SK-N-SH treated with all-trans-retinoic acid at 6 μM for 48 hours (cell line): ENCODE measurements around the gene GHRH.

ENCODE experiments used
- ATAC-seq: fragments of 200-7000 bp; cut with Tn5 transposase; 3 replicates; pipeline ENCODE4 v1.9.1; 2020; ENCODE audit warnings: mild to moderate bottlenecking, moderate library complexity
- ARNTL ChIP-seq: fragments of 450-650 bp; formaldehyde crosslinking; IDR thresholded peaks from 2 replicates; pipeline ENCODE4 v1.5.0; 2020; ENCODE audit warnings: low read depth, mild to moderate bottlenecking, moderate library complexity, borderline replicate concordance
- BACH2 ChIP-seq: fragments of 250-450 bp; sonication (Bioruptor Pico); IDR thresholded peaks from 2 replicates; pipeline ENCODE4 v1.9.0; 2021; ENCODE audit warnings: mild to moderate bottlenecking, borderline replicate concordance
- CREB5 ChIP-seq: fragments of 250-450 bp; sonication (Bioruptor Pico); IDR thresholded peaks from 2 replicates; pipeline ENCODE4 v1.5.1; 2020; ENCODE audit warnings: low read depth, mild to moderate bottlenecking, moderate library complexity
- CSDC2 ChIP-seq: fragments of 250-450 bp; sonication (Bioruptor Pico); IDR thresholded peaks from 2 replicates; pipeline ENCODE4 v1.5.0; 2020; ENCODE audit warnings: mild to moderate bottlenecking, moderate library complexity
- CSRNP3 ChIP-seq: fragments of 250-450 bp; sonication (Bioruptor Pico); IDR thresholded peaks from 2 replicates; pipeline ENCODE4 v1.5.1; 2021; ENCODE audit warnings: mild to moderate bottlenecking, moderate library complexity
- ESRRG ChIP-seq: fragments of 250-450 bp; sonication (Bioruptor Pico); IDR thresholded peaks from 2 replicates; pipeline ENCODE4 v1.6.1; 2021; ENCODE audit warnings: mild to moderate bottlenecking
- GLIS3 ChIP-seq: fragments of 250-450 bp; sonication (Bioruptor Pico); IDR thresholded peaks from 2 replicates; pipeline ENCODE4 v1.5.0; 2020; ENCODE audit warnings: mild to moderate bottlenecking, moderate library complexity
- OSR1 ChIP-seq: fragments of 250-450 bp; sonication (Bioruptor Pico); IDR thresholded peaks from 2 replicates; pipeline ENCODE4 v1.8.0; 2022; ENCODE audit warnings: moderate library complexity, mild to moderate bottlenecking, inconsistent platforms
- PATZ1 ChIP-seq: fragments of 250-450 bp; sonication (Bioruptor Pico); IDR thresholded peaks from 2 replicates; pipeline ENCODE4 v1.8.0; 2020; ENCODE audit warnings: mild to moderate bottlenecking, moderate library complexity, borderline replicate concordance
- POU6F1 ChIP-seq: fragments of 250-450 bp; sonication (Bioruptor Pico); IDR thresholded peaks from 2 replicates; pipeline ENCODE4 v1.8.0; 2021; ENCODE audit warnings: low read depth, mild to moderate bottlenecking, moderate library complexity, borderline replicate concordance
- PPARA ChIP-seq: fragments of 250-450 bp; sonication (Bioruptor Pico); IDR thresholded peaks from 2 replicates; pipeline ENCODE4 v1.5.0; 2020; ENCODE audit warnings: mild to moderate bottlenecking, borderline replicate concordance
- RARB ChIP-seq: fragments of 250-450 bp; sonication (Bioruptor Pico); IDR thresholded peaks from 2 replicates; pipeline ENCODE4 v1.8.0; 2021; ENCODE audit warnings: mild to moderate bottlenecking, moderate library complexity
- SNAI2 ChIP-seq: fragments of 250-450 bp; sonication (Bioruptor Pico); IDR thresholded peaks from 2 replicates; pipeline ENCODE4 v1.5.0; 2020; ENCODE audit warnings: mild to moderate bottlenecking, moderate library complexity
- TCF4 ChIP-seq: fragments of 250-450 bp; sonication (Bioruptor Pico); IDR thresholded peaks from 2 replicates; pipeline ENCODE4 v1.8.0; 2021; ENCODE audit warnings: mild to moderate bottlenecking, moderate library complexity, borderline replicate concordance
- TOX ChIP-seq: fragments of 250-450 bp; sonication (Bioruptor Pico); IDR thresholded peaks from 2 replicates; pipeline ENCODE4 v1.8.0; 2021; ENCODE audit warnings: mild to moderate bottlenecking, moderate library complexity, borderline replicate concordance
- TSHZ2 ChIP-seq: fragments of 250-450 bp; sonication (Bioruptor Pico); IDR thresholded peaks from 2 replicates; pipeline ENCODE4 v1.5.0; 2020; ENCODE audit warnings: mild to moderate bottlenecking, moderate library complexity
- ZC3H10 ChIP-seq: fragments of 250-450 bp; sonication (Bioruptor Pico); IDR thresholded peaks from 2 replicates; pipeline ENCODE4 v1.5.1; 2021; ENCODE audit warnings: mild to moderate bottlenecking, moderate library complexity
- ZFP3 ChIP-seq: fragments of 250-450 bp; sonication (Bioruptor Pico); IDR thresholded peaks from 2 replicates; pipeline ENCODE4 v1.5.0; 2020; ENCODE audit warnings: mild to moderate bottlenecking, moderate library complexity
- ZNF8 ChIP-seq: fragments of 450-650 bp; formaldehyde crosslinking; IDR thresholded peaks from 2 replicates; pipeline ENCODE4 v1.5.0; 2020; ENCODE audit warnings: mild to moderate bottlenecking, moderate library complexity

Gene GHRH

GRCh38 chr20:37290158-37290810, 28.7 kb upstream of the GHRH start (continued):
- TF ChIP-seq TSHZ2 (CRISPR knock-in tag) (no peak), CREB5 (CRISPR knock-in tag) (no peak), PATZ1 (CRISPR knock-in tag) (no peak), ZNF8 (CRISPR knock-in tag) (no peak), GLIS3 (CRISPR knock-in tag) (no peak), TOX (CRISPR knock-in tag) (no peak), CSDC2 (no peak)

- TF ChIP-seq ESRRG (CRISPR knock-in tag) (no peak), SNAI2 (CRISPR knock-in tag) (no peak), RARB (CRISPR knock-in tag) (no peak), ARNTL (CRISPR knock-in tag) (no peak), CSRNP3 (CRISPR knock-in tag) (no peak), POU6F1 (CRISPR knock-in tag) (no peak), TCF4 (no peak), OSR1 (no peak), ZC3H10 (CRISPR knock-in tag) (no peak), PPARA (CRISPR knock-in tag) (no peak), CSDC2 (no peak), TOX (CRISPR knock-in tag) (no peak), BACH2 (CRISPR knock-in tag) (no peak)
- ATAC-seq, result no peak
Measured at GRCh38 chr20:37288091-37288490, 26.5 kb upstream of the GHRH start.

- no peak for TF ChIP-seq GLIS3 (CRISPR knock-in tag)
- TF ChIP-seq ZC3H10 (CRISPR knock-in tag), result no peak
- no peak for TF ChIP-seq ESRRG (CRISPR knock-in tag)
- no peak for TF ChIP-seq POU6F1 (CRISPR knock-in tag)
- TF ChIP-seq ZFP3, result no peak
- no peak for TF ChIP-seq OSR1
- no peak for TF ChIP-seq TOX (CRISPR knock-in tag)
- TF ChIP-seq CREB5 (CRISPR knock-in tag), result no peak
- no peak for TF ChIP-seq BACH2 (CRISPR knock-in tag)
Measured at GRCh38 chr20:37285664-37286374, 24.2 kb upstream of the GHRH start.

More at GRCh38 chr20:37285664-37286374, 24.2 kb upstream of the GHRH start:
- ATAC-seq, result no peak
